Measurements from ENCODE around the gene CD2AP.
"Not testable (repeated sequence)": the region's sequence is repeated elsewhere in the genome, so short reads cannot be mapped to it uniquely, and the experiment has no call there.

CD2AP gene

GRCh38 chr6:47563162-47563561 is 85.6 kb downstream of the CD2AP start:
- Histone ChIP-seq H3K9ac (no peak overlapping the region), H4K20me1 (no peaks in the 10 kb centered on the region), H3K4me1 (no peaks in the 10 kb centered on the region), H3K27ac (no peak overlapping the region), H3K4me3 (no peak overlapping the region), H3K4me2 (no peak overlapping the region), H3K9me3 (peaks cover 4% of the 10 kb centered on the region; the same call in 1 of the 2 replicates), H3K27me3 (no peaks in the 10 kb centered on the region), H3K36me3 (peaks cover 22% of the 10 kb centered on the region; the same call in 1 of the 2 replicates)
- TF ChIP-seq Cebpa-rat (IDR thresholded peaks at IDR 0.05), result no peak

GRCh38 chr6:47566602-47567001 is 89.0 kb downstream of the CD2AP start:
- H3K36me3 ChIP-seq, result peaks cover 14% of the 10 kb centered on the region; the same call in 1 of the 2 replicates
- not testable (repeated sequence) for H3K4me3 ChIP-seq, H3K4me1 ChIP-seq, H4K20me1 ChIP-seq, H3K9me3 ChIP-seq, H3K9ac ChIP-seq, H3K27me3 ChIP-seq, H3K27ac ChIP-seq, H3K4me2 ChIP-seq

GRCh38 chr6:47567586-47567985 is 90.0 kb downstream of the CD2AP start:
- no peak overlapping the region for H3K4me3 ChIP-seq
- H3K27me3 ChIP-seq, result no peaks in the 10 kb centered on the region
- no peak overlapping the region for H3K9ac ChIP-seq
- peaks cover 4% of the 10 kb centered on the region; the same call in 1 of the 2 replicates for H3K9me3 ChIP-seq
- H3K4me1 ChIP-seq, result no peaks in the 10 kb centered on the region
- H3K27ac ChIP-seq, result no peak overlapping the region
- TF ChIP-seq Cebpa-rat (IDR thresholded peaks at IDR 0.05), result no peak
- H3K36me3 ChIP-seq, result peaks cover 7% of the 10 kb centered on the region; the same call in 1 of the 2 replicates
- H4K20me1 ChIP-seq, result peaks cover 13% of the 10 kb centered on the region
- H3K4me2 ChIP-seq, result no peak overlapping the region

DNA sequence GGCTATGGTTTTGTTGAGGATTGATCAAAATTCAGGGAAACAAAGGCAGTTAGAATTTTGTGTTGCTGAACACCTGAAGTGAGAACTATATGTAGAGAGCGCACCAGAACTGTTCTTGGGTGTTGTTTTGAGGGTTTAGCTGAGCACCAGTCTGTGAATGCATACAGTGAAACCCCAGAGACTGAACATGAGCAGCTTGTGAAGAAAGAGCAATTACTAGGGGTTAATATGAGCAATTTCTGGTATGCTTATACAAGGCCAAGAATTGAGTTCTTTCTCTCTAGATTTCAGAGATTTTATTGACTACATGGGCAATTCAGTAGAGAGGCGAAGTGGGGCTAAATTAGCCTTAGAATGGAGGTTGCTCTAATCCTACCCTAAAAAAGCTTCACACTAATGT is 93.9 kb downstream of the CD2AP start:
- Histone ChIP-seq H3K9ac (no peak overlapping the region), H3K27me3 (no peaks in the 10 kb centered on the region), H3K36me3 (peaks cover 10% of the 10 kb centered on the region; the same call in 1 of the 2 replicates), H3K4me1 (no peaks in the 10 kb centered on the region), H3K9me3 (peaks cover 2% of the 10 kb centered on the region; the same call in 1 of the 2 replicates), H4K20me1 (peaks cover 13% of the 10 kb centered on the region), H3K4me3 (no peak overlapping the region), H3K27ac (no peak overlapping the region), H3K4me2 (no peak overlapping the region)
- no peak for TF ChIP-seq Cebpa-rat (IDR thresholded peaks at IDR 0.05)

DNA sequence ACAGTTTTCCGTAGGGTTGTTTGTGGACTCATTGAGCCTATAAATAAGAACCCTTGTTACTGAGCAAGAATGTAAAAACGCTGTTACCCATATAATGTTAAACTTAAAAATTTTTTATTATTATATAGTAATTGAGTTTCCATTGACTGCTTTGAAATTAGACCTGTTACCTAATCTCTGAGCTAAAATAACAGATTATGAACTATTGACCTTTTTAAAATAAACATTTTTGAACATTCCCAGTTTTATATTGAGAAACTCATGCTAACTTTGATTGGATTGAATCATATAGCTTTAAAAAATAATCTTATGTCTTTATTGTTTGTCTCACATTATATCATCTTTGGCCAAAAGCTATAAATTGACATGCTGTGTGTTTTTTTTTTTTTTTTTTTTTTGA is 95.5 kb downstream of the CD2AP start:
- Histone ChIP-seq H3K4me1 (no peaks in the 10 kb centered on the region), H3K9ac (no peak overlapping the region), H3K9me3 (no peaks in the 10 kb centered on the region), H3K27ac (no peak overlapping the region), H3K4me2 (no peak overlapping the region), H3K4me3 (no peak overlapping the region), H3K27me3 (no peaks in the 10 kb centered on the region), H3K36me3 (peaks cover 23% of the 10 kb centered on the region), H4K20me1 (peaks cover 13% of the 10 kb centered on the region)
- TF ChIP-seq Cebpa-rat (IDR thresholded peaks at IDR 0.05), result no peak

- Histone ChIP-seq H3K9me3 (no peaks in the 10 kb centered on the region), H3K4me2 (no peak overlapping the region), H3K9ac (no peak overlapping the region), H3K4me3 (no peak overlapping the region), H3K27ac (no peak overlapping the region), H4K20me1 (peaks cover 13% of the 10 kb centered on the region), H3K36me3 (peaks cover 38% of the 10 kb centered on the region), H3K4me1 (no peaks in the 10 kb centered on the region), H3K27me3 (no peaks in the 10 kb centered on the region)
- TF ChIP-seq Cebpa-rat (IDR thresholded peaks at IDR 0.05), result no peak
Observed at GRCh38 chr6:47574789-47575188, 97.2 kb downstream of the CD2AP start.

- H4K20me1 ChIP-seq, result no peaks in the 10 kb centered on the region
- no peaks in the 10 kb centered on the region for H3K27me3 ChIP-seq
- H3K4me2 ChIP-seq, result no peak overlapping the region
- TF ChIP-seq Cebpa-rat (IDR thresholded peaks at IDR 0.05), result no peak
- no peak overlapping the region for H3K27ac ChIP-seq
- H3K4me1 ChIP-seq, result no peaks in the 10 kb centered on the region
- H3K9ac ChIP-seq, result no peak overlapping the region
- H3K36me3 ChIP-seq, result peaks cover 58% of the 10 kb centered on the region
- H3K9me3 ChIP-seq, result no peaks in the 10 kb centered on the region
- no peak overlapping the region for H3K4me3 ChIP-seq
Observed at GRCh38 chr6:47579040-47579439, 101.5 kb downstream of the CD2AP start.

DNA sequence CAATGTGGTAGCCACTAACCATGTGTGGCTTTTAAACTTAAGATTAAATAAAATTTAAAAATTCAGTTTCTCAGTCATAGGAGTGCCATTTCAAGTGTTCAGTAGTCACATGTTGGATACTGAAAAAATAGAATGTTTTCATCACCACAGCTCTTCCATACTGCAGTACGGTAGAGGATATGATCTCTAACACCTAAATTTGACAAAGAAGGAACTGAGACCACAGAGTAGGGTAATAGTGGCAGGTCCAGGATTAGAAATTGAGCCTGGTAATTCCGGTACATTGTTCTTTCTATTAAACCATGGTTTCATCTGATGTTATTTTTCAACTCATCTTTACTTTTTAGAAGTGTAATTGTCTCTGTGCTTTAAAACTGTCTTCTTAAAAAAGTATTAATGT is 104.0 kb downstream of the CD2AP start:
- H3K4me2 ChIP-seq, result no peak overlapping the region
- H3K4me3 ChIP-seq, result no peak overlapping the region
- H3K9me3 ChIP-seq, result 0 out of 2 replicates have a peak, but pooled peaks cover 5% of the 10 kb centered on the region
- H4K20me1 ChIP-seq, result no peaks in the 10 kb centered on the region
- no peak for TF ChIP-seq Cebpa-rat (IDR thresholded peaks at IDR 0.05)
- no peak overlapping the region for H3K27ac ChIP-seq
- peaks cover 65% of the 10 kb centered on the region for H3K36me3 ChIP-seq
- no peaks in the 10 kb centered on the region for H3K27me3 ChIP-seq
- no peaks in the 10 kb centered on the region for H3K4me1 ChIP-seq
- H3K9ac ChIP-seq, result no peak overlapping the region

DNA sequence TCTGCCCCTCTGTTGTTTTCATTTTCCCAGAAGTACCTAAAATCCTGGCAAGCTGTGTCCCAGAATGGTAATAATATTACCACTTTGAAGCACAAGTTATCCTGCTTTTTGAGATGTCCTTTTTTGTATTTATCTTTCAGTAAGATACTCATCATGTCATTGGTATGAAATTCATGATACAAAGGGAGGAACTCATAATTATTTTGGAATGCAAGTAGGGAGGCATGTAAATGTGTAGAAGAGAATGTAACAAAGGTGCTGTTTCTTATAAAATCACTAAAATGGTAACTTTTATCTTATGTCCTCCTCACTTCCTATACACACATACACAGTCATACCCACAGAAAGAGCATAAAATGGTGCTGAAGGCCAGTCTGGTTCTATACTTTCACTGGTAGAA is 109.9 kb downstream of the CD2AP start:
- Histone ChIP-seq H3K4me2 (no peak overlapping the region), H4K20me1 (no peaks in the 10 kb centered on the region), H3K27ac (no peak overlapping the region), H3K36me3 (peaks cover 68% of the 10 kb centered on the region), H3K9ac (no peak overlapping the region), H3K27me3 (no peaks in the 10 kb centered on the region), H3K4me1 (no peaks in the 10 kb centered on the region), H3K9me3 (0 out of 2 replicates have a peak, but pooled peaks cover 5% of the 10 kb centered on the region), H3K4me3 (no peak overlapping the region)
- TF ChIP-seq Cebpa-rat (IDR thresholded peaks at IDR 0.05), result no peak

DNA sequence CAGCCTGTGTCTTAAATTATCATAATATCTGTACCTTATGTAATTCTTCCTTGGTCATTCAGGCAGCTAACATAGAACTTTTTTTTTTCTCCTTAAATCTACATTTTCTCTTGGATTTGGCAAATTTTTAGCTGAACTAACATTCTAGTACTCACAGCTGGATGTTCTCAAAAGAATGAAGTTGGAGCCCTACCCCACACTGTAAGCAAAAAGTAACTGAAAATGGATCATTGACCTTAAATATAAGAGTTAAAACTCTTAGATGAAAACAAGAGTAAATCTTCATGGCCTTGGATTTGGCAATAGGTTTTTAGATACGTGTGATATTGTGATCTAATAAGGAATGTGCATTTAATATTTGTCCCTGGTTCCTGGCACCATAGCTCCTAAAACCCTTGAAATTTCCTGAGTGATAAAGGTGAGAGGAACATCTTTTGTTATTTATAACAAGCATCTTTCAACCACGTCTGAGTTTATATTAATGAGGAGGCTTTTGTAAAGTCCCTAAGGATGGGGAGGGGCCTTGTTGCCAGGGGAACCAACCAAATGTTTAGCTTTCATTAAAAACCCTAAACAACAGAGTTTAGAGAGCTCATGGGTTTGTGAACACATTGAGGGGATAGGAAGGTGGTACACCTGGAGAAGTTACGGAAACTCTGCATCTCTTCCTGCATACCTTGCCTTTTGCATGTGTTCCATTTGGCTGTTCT is 114.7 kb downstream of the CD2AP start:
- Histone ChIP-seq H3K4me1 (no peaks in the 10 kb centered on the region), H3K4me2 (no peak overlapping the region), H3K9me3 (no peaks in the 10 kb centered on the region), H3K4me3 (no peak overlapping the region), H3K9ac (no peak overlapping the region), H4K20me1 (no peaks in the 10 kb centered on the region), H3K36me3 (peaks cover 57% of the 10 kb centered on the region), H3K27ac (no peak overlapping the region), H3K27me3 (no peaks in the 10 kb centered on the region)
- no peak for TF ChIP-seq Cebpa-rat (IDR thresholded peaks at IDR 0.05)

Measured in BLaER1 (cell line).